ENCODE results near the gene NRROS.

- TF ChIP-seq CTCF (IDR thresholded peaks at IDR 0.05) (no peak), POLR2AphosphoS5 (IDR thresholded peaks at IDR 0.05; ENCODE audit: insufficient read depth in 1 of 2, low read depth in 1 of 2) (no peak)
These were observed 11.6 kb upstream of the NRROS start for GRCh38 chr3:196627918-196628231.

Data from vagina (tissue), 2 donors.